Neural progenitor cell (in vitro differentiated cells): ENCODE measurements around the gene EVA1A.

Experiments used
- EZH2 ChIP-seq: fragments of 200-600 bp; sonication (generic); IDR thresholded peaks from 2 replicates; pipeline ENCODE4 v1.6.1; 2017; ENCODE audit warnings: antibody characterized with exemption, mild to moderate bottlenecking, moderate library complexity
- TF ChIP-seq, protein P1 (sequence below): fragments of 200-600 bp; sonication (generic); IDR thresholded peaks from 2 replicates; pipeline ENCODE4 v1.5.1; 2017; ENCODE audit warnings: antibody characterized with exemption, mild to moderate bottlenecking

DNA sequence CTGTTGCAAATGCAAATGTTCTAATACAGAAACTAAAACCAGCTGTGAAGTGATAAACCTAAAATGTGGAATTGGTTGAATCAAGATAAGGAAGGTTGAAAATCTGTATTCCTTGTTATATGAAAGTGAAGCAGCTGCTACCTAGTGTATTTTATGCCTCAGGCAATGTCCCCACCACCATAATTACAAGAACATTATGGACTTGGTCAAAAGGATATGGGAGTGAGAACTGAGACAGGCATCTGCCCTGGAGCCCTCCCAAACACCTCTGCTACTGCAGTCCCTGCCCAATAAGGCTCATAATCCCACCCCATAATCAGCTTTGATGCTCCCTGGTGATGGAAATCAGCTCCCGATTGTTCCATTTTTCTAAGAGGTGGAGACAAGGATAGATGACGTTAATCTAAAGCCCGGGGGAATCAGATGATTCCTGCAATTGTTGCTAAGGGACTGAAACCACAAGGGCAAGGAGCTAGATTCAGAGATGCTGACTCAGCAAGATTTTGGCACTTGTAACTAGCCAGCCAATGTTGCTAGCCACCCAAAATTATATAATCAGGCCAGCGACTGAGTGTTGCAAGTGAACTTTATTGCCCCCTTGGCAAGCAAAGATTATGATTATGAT is 69.5 kb downstream of the EVA1A start:
- TF ChIP-seq EZH2 = no peak
- TF ChIP-seq, protein P1, sequence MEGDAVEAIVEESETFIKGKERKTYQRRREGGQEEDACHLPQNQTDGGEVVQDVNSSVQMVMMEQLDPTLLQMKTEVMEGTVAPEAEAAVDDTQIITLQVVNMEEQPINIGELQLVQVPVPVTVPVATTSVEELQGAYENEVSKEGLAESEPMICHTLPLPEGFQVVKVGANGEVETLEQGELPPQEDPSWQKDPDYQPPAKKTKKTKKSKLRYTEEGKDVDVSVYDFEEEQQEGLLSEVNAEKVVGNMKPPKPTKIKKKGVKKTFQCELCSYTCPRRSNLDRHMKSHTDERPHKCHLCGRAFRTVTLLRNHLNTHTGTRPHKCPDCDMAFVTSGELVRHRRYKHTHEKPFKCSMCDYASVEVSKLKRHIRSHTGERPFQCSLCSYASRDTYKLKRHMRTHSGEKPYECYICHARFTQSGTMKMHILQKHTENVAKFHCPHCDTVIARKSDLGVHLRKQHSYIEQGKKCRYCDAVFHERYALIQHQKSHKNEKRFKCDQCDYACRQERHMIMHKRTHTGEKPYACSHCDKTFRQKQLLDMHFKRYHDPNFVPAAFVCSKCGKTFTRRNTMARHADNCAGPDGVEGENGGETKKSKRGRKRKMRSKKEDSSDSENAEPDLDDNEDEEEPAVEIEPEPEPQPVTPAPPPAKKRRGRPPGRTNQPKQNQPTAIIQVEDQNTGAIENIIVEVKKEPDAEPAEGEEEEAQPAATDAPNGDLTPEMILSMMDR = no peak
